Liver (tissue), 9 donors: Measurements from ENCODE around the gene MTURN. TPM values are rescaled to one million over a fixed set of nuclear protein-coding genes. Genes with fewer than 3 reads are reported as not detected.

Source experiments
- DNase-seq: peaks from one replicate; pipeline ENCODE4 v3.0.0-alpha.2; 2017; ENCODE audit warnings: low spot score
- H3K27ac ChIP-seq, 2 donors: one replicate each; pipeline ENCODE4 v1.7.0; 2013; ENCODE audit warnings: inconsistent platforms in 2 of 2, low read length in 2 of 2, control low read depth in 1 of 2, low read depth in 1 of 2, mild to moderate bottlenecking in 1 of 2
- H3K27me3 ChIP-seq, 4 donors: one replicate each; pipeline versions ENCODE4 v1.6.1 to v1.7.0; 2013; ENCODE audit warnings: low read length in 3 of 4, inconsistent platforms in 1 of 4, mild to moderate bottlenecking in 1 of 4, moderate library complexity in 1 of 4; ENCODE audit not compliant: control insufficient read depth in 4 of 4, insufficient read depth in 4 of 4
- H3K36me3 ChIP-seq, 4 donors: one replicate each; pipeline versions ENCODE4 v1.6.1 to v1.7.0; 2013; ENCODE audit warnings: low read length in 3 of 4, mild to moderate bottlenecking in 3 of 4, low read depth in 1 of 4, moderate library complexity in 1 of 4; ENCODE audit not compliant: control insufficient read depth in 4 of 4, insufficient read depth in 3 of 4
- H3K4me1 ChIP-seq, 4 donors: one replicate each; pipeline versions ENCODE4 v1.6.1 to v1.7.0; 2013; ENCODE audit warnings: low read length in 3 of 4, mild to moderate bottlenecking in 3 of 4, moderate library complexity in 1 of 4; ENCODE audit not compliant: control insufficient read depth in 4 of 4, insufficient read depth in 4 of 4
- H3K4me3 ChIP-seq, 3 donors: one replicate each; pipeline versions ENCODE4 v1.6.1 to v1.7.0; 2013; ENCODE audit warnings: low read length in 3 of 3, control low read depth in 1 of 3, low read depth in 1 of 3, mild to moderate bottlenecking in 1 of 3
- H3K9ac ChIP-seq, 2 donors: one replicate each; pipeline ENCODE4 v1.7.0; 2013; ENCODE audit warnings: low read length in 2 of 2, mild to moderate bottlenecking in 2 of 2, moderate library complexity in 2 of 2, control low read depth in 1 of 2, low read depth in 1 of 2
- H3K9me3 ChIP-seq, 4 donors: one replicate each; pipeline versions ENCODE4 v1.6.1 to v1.7.0; 2013; ENCODE audit warnings: low read length in 3 of 4; ENCODE audit not compliant: control insufficient read depth in 4 of 4
- ATF3 ChIP-seq: IDR thresholded peaks from 2 replicates; pipeline ENCODE4 v1.6.1; 2016; ENCODE audit warnings: antibody characterized with exemption
- CTCF ChIP-seq: fragments of 150-350 bp; IDR thresholded peaks from 2 replicates; pipeline ENCODE4 v1.5.1; 2017; ENCODE audit warnings: improper control_type of control experiment, low read depth, low read length; ENCODE audit not compliant: missing input control
- EGR1 ChIP-seq, 2 donors: IDR thresholded peaks; 2 replicates each; pipeline ENCODE4 v1.6.1; 2016 to 2018; ENCODE audit warnings: antibody characterized with exemption in 2 of 2, low read depth in 2 of 2
- FOXA1 ChIP-seq: IDR thresholded peaks from 2 replicates; pipeline ENCODE4 v1.6.1; 2016; ENCODE audit warnings: antibody characterized with exemption
- FOXA2 ChIP-seq: IDR thresholded peaks from 2 replicates; pipeline ENCODE4 v1.6.1; 2016; ENCODE audit warnings: antibody characterized with exemption
- GABPA ChIP-seq, 2 donors: IDR thresholded peaks in 1 of 2; conservative IDR thresholded peaks in 1 of 2; 2 replicates each; pipeline ENCODE4 v1.6.1; 2016; ENCODE audit warnings: antibody characterized with exemption in 2 of 2, mild to moderate bottlenecking in 1 of 2, moderate library complexity in 1 of 2
- HNF4A ChIP-seq, 2 donors: conservative IDR thresholded peaks; 2 replicates each; pipeline ENCODE4 v1.6.1; 2016; ENCODE audit warnings: antibody characterized with exemption in 2 of 2, mild to moderate bottlenecking in 2 of 2
- HNF4G ChIP-seq: IDR thresholded peaks from 2 replicates; pipeline ENCODE4 v1.6.1; 2016; ENCODE audit warnings: antibody characterized with exemption
- JUND ChIP-seq, 2 donors: IDR thresholded peaks; 2 replicates each; pipeline ENCODE4 v1.6.1; 2016; ENCODE audit warnings: antibody characterized with exemption in 2 of 2
- MAX ChIP-seq: IDR thresholded peaks from 2 replicates; pipeline ENCODE4 v1.6.1; 2016; ENCODE audit warnings: antibody characterized with exemption
- NR2F2 ChIP-seq: IDR thresholded peaks from 2 replicates; pipeline ENCODE4 v1.6.1; 2016; ENCODE audit warnings: antibody characterized with exemption
- RAD21 ChIP-seq, 2 donors: IDR thresholded peaks; 2 replicates each; pipeline ENCODE4 v1.6.1; 2016; ENCODE audit warnings: antibody characterized with exemption in 2 of 2, mild to moderate bottlenecking in 2 of 2
- REST ChIP-seq: IDR thresholded peaks from 2 replicates; pipeline ENCODE4 v1.6.1; 2016; ENCODE audit warnings: antibody characterized with exemption, mild to moderate bottlenecking
- RXRA ChIP-seq, 2 donors: IDR thresholded peaks; 2 replicates each; pipeline ENCODE4 v1.6.1; 2017 to 2018; ENCODE audit warnings: antibody characterized with exemption in 2 of 2, mild to moderate bottlenecking in 1 of 2
- SP1 ChIP-seq: IDR thresholded peaks from 2 replicates; pipeline ENCODE4 v1.6.1; 2018; ENCODE audit warnings: antibody characterized with exemption, mild to moderate bottlenecking
- TAF1 ChIP-seq: conservative IDR thresholded peaks from 2 replicates; pipeline ENCODE4 v1.6.1; 2016; ENCODE audit warnings: antibody characterized with exemption, mild to moderate bottlenecking
- YY1 ChIP-seq: IDR thresholded peaks from 2 replicates; pipeline ENCODE4 v1.6.1; 2016; ENCODE audit warnings: antibody characterized with exemption, mild to moderate bottlenecking
- ZBTB33 ChIP-seq: IDR thresholded peaks from 2 replicates; pipeline ENCODE4 v1.6.1; 2016; ENCODE audit warnings: antibody characterized with exemption
- WGBS: extraction: QIAGEN DNeasy Blood & Tissue Kit; methylation state at CpG from one replicate; pipeline ENCODE4 v1.1.7; 2013; 5-methylcytosine and 5-hydroxymethylcytosine counted together
- polyA plus RNA-seq, 2 donors: library from polyadenylated mRNA; stranded (reverse) in 1 of 2; unstranded in 1 of 2; fragments of 200-250 nt in 1 of 2; fragments of >200 nt in 1 of 2; fragmentation: Nextera tagmentation in 1 of 2; extraction: Ambion mirVana in 1 of 2; gene quantifications; one replicate each; pipeline versions ENCODE4 v1.2.1 to v1.2.3, GENCODE V29; 2013 to 2015
- total RNA-seq, 2 donors: library from RNA; depleted of rRNA; stranded (reverse); fragments of >200 nt; gene quantifications; one replicate each; pipeline ENCODE4 v1.2.3, GENCODE V29; 2014
- donor health status: healthy.
- donor health status: healthy.
- donor health status: healthy.
- donor health status: healthy.
- donor health status: healthy.

The MTURN gene
- total and polyA plus RNA-seq, 4 donors, result 2.4 to 14.4 (median 6.1) TPM

- Histone ChIP-seq H3K36me3 (no peaks in the 10 kb centered on the region), H3K9me3 (no peaks in the 10 kb centered on the region), H3K27ac (no peak overlapping the region), H3K9ac (no peak overlapping the region), H3K4me1 (peaks cover 0 to 13% (median 10%) of the 10 kb centered on the region in 4 donors), H3K27me3 (no peaks in the 10 kb centered on the region), H3K4me3 (no peak overlapping the region)
- 72% methylated on average over 13 of the region's 13 CpGs for WGBS
- DNase-seq, result no peak
- TF ChIP-seq TAF1 (no peak), ATF3 (no peak), RAD21 (IDR thresholded peaks at IDR 0.05) (no peak), MAX (no peak), FOXA1 (no peak), SP1 (no peak), EGR1 (IDR thresholded peaks at IDR 0.05; ENCODE audit: low read depth in 2 of 2) (no peak), HNF4G (no peak), RXRA (IDR thresholded peaks at IDR 0.05) (no peak), FOXA2 (no peak), HNF4A (conservative IDR thresholded peaks at IDR 0.05) (no peak), YY1 (no peak), JUND (IDR thresholded peaks at IDR 0.05) (no peak), ZBTB33 (no peak), CTCF (no peak), GABPA (IDR thresholded peaks at IDR 0.05 in 1 of 2, conservative IDR thresholded peaks at IDR 0.05 in 1 of 2) (no peak), REST (no peak), NR2F2 (no peak)
Observed at GRCh38 chr7:30163231-30163894, 28.6 kb downstream of the MTURN start.
